HG03139 (cell line): Measurements from ENCODE around the gene CABP7.

Experiments used
- ATAC-seq: cut with Tn5 transposase; IDR thresholded peaks from one replicate; pipeline ENCODE4 v1.9.1; 2021; ENCODE audit not compliant: unreplicated experiment

CABP7 gene

DNA sequence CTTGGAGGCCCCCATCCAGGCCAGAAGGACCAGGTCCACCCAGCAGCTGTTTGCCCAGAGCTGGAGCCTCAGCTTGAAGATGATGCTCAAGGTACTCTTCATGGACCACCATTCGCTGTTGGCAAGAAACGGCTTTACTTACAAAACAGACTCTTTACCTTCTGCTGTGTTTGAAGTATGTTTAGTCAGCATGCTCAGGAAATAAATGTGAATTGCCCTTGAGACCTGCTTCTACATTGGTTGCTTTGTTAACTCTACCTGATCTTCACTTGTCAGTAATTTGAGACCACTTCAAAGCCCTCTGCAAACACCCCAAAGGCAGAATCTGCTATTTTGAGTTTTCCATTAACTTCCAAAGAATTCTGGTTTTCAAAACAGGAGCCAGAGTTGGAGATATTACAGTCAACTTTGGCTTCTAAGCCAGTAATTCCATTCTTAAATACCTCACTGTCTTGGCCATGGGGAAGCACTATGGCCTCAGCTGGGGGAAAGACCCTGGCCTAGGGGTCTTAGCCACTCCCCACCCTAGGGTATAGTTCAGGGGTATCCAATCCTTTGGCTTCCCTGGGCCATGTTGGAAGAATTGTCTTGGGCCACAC lies 50.0 kb downstream of the CABP7 start:
- no peak for ATAC-seq

DNA sequence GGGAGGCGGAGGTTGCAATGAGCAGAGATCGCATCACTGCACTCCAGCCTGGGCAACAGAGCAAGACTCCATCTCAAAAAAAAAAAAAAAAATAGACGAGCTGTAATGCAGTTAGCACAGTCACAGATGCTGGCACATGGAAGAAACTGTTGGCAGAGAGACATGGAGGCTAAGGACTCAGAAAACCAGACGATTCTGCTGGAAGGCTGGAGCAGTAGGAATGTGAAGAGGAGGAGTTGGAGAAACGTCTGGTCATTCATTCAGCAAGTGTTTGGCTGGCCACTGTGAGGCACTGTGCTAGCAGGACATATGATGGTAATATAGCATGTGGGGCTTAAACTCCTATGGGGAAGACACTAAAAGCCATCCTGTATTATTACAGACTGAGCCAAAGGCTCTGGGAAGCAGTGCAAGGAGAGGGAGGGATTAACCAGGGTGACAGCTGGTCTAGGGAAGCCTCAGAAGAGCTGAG lies 52.4 kb downstream of the CABP7 start:
- ATAC-seq: no peak

GRCh38 chr22:29773233-29773632 lies 53.4 kb downstream of the CABP7 start:
- no peak for ATAC-seq

- no peak for ATAC-seq
Measured at GRCh38 chr22:29780220-29780619, 60.4 kb downstream of the CABP7 start.

DNA sequence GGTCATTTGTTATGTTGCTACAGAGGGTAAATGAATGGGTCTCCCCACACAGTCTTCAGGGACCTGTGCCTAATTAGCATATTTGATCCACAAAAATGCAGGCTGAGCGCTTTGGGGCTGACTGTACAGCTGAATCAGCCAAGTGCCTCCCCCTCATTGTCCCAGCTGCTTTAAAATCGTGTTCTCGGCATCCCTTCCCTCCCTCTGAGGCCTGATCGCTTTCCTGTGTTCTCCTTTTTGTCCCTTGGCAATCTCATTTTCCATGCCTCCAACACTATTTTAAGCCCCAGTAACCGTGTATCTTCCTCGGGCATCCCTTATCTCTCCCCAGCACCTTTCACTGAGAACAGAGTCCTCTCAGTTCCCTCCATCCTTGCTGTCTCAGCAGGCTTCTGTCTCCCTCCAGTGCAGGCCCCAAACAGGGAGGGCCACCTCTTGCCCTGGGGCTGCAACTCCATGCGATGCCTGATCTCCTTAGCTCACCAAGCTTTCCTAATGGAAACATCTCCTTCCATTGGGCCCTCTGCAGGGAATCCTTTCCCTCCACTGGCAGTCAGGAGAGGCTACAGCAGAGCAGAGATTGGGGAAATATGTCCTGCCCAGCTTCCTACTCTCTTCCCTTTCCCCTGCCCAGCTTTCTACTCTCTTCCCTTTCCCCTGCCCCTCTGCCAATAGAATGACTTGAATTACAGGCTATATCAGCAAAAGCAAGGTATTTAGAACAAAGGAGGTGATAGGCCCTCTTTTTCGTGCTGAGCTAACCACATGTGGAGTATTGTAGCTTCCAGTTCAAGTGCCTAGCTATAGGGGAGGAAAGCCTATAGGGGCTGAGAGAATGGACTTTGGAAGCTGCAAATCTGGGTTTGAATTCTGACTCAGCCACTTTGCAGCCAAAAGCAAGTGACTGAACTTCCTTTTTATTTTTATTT lies 61.2 kb downstream of the CABP7 start:
- no peak for ATAC-seq
